ENCODE data around the gene TOM1L1. TPM values are rescaled to one million over a fixed set of nuclear protein-coding genes. Genes with fewer than 3 reads are reported as not detected.

TOM1L1 gene
- total RNA-seq, 2 experiments from 2014 or later: not detected

DNA sequence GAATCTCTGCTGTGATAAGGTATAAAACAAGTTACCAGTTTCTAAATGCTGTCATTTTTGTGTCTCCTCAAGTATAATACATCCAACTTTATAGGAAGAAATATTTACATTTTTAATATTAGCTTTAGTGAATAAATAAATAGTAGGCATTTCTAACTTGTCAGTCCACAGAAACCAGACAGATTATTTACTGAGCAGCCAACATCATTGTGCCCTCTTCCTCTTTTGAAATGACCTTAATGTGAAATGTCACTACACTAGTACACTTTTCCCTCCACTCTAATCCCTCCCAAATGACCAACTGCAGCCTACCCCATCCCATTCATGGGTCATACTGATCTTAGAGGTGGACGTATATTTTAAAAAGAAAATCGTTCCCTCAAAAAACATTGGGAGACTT is 77.1 kb downstream of the TOM1L1 start:
- POLR2A ChIA-PET: no interaction called here
- TF ChIP-seq, protein P1, sequence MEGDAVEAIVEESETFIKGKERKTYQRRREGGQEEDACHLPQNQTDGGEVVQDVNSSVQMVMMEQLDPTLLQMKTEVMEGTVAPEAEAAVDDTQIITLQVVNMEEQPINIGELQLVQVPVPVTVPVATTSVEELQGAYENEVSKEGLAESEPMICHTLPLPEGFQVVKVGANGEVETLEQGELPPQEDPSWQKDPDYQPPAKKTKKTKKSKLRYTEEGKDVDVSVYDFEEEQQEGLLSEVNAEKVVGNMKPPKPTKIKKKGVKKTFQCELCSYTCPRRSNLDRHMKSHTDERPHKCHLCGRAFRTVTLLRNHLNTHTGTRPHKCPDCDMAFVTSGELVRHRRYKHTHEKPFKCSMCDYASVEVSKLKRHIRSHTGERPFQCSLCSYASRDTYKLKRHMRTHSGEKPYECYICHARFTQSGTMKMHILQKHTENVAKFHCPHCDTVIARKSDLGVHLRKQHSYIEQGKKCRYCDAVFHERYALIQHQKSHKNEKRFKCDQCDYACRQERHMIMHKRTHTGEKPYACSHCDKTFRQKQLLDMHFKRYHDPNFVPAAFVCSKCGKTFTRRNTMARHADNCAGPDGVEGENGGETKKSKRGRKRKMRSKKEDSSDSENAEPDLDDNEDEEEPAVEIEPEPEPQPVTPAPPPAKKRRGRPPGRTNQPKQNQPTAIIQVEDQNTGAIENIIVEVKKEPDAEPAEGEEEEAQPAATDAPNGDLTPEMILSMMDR (IDR thresholded peaks at IDR 0.05): no peak
- Mint-ChIP-seq H3K27me3 (no peaks in the 10 kb centered on the region), H3K4me1 (ENCODE audit: low read depth) (no peaks in the 10 kb centered on the region), H3K27ac (no peak overlapping the region), H3K4me3 (no peak overlapping the region), H3K36me3 (ENCODE audit: low read depth) (no peaks in the 10 kb centered on the region), H3K9me3 (no peaks in the 10 kb centered on the region)
- intact Hi-C loops (cut with DNase I, micrococcal nuclease): no loop called here
- ATAC-seq (ENCODE audit: poor library complexity): no peak
- H3K9me3 ChIP-seq (ENCODE audit: control insufficient read depth in 1 of 2, insufficient read depth in 1 of 2, low read length in 2 of 2): no peaks in the 10 kb centered on the region
- no peaks in the 10 kb centered on the region for H3K4me1 ChIP-seq (ENCODE audit: insufficient read depth, low read length)
- H3K27ac ChIP-seq (ENCODE audit: low read depth in 1 of 2, low read length in 2 of 2): no peak overlapping the region
- no peak overlapping the region for H3K4me3 ChIP-seq (ENCODE audit: low read length)
- no peaks in the 10 kb centered on the region for H3K36me3 ChIP-seq (ENCODE audit: insufficient read depth, low read length)
- no peak for DNase-seq
- H3K27me3 ChIP-seq (ENCODE audit: control insufficient read depth in 1 of 2, insufficient read depth in 2 of 2, low read length in 2 of 2): no peaks in the 10 kb centered on the region
- CTCF ChIA-PET: no interaction called here

DNA sequence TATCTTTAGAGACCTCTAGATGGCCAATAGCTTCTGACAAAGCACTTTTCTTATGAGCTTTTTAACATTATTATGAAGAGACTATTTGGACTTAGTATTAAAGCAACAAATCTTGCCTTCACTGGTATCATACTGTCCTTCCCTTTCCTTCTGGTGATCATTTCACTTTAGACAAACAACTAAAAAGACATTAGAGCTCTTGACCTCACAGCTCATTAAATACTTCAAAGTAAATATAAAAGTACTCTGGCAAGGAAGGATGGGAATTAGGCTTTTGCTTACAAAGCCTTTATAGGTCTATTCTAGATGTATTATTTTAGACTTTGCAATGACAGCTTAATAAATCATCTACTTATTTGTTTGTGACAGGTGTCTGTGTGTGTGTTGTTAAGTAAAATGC is 79.0 kb downstream of the TOM1L1 start:
- H3K4me3 Mint-ChIP-seq: no peak overlapping the region
- Histone ChIP-seq H3K36me3 (ENCODE audit: insufficient read depth, low read length) (no peaks in the 10 kb centered on the region), H3K9me3 (ENCODE audit: control insufficient read depth in 1 of 2, insufficient read depth in 1 of 2, low read length in 2 of 2) (no peaks in the 10 kb centered on the region), H3K4me3 (ENCODE audit: low read length) (no peak overlapping the region), H3K4me1 (ENCODE audit: insufficient read depth, low read length) (no peaks in the 10 kb centered on the region), H3K27ac (ENCODE audit: low read depth in 1 of 2, low read length in 2 of 2) (no peak overlapping the region), H3K27me3 (ENCODE audit: control insufficient read depth in 1 of 2, insufficient read depth in 2 of 2, low read length in 2 of 2) (no peaks in the 10 kb centered on the region)
- H3K27me3 Mint-ChIP-seq: no peaks in the 10 kb centered on the region
- TF ChIP-seq, protein P1 (IDR thresholded peaks at IDR 0.05): no peak
- no peaks in the 10 kb centered on the region for H3K36me3 Mint-ChIP-seq (ENCODE audit: low read depth)
- CTCF ChIA-PET: interaction anchor here (1.3 kb wide), 1 partner anchor 14 kb away, joined by 3 read pairs; no protein-coding TSS in a partner anchor
- DNase-seq (no peak), ATAC-seq (ENCODE audit: poor library complexity) (no peak)
- intact Hi-C loops (cut with DNase I, micrococcal nuclease): no loop called here
- H3K4me1 Mint-ChIP-seq (ENCODE audit: low read depth): no peaks in the 10 kb centered on the region
- H3K27ac Mint-ChIP-seq: no peak overlapping the region
- no peaks in the 10 kb centered on the region for H3K9me3 Mint-ChIP-seq
- POLR2A ChIA-PET: no interaction called here

DNA sequence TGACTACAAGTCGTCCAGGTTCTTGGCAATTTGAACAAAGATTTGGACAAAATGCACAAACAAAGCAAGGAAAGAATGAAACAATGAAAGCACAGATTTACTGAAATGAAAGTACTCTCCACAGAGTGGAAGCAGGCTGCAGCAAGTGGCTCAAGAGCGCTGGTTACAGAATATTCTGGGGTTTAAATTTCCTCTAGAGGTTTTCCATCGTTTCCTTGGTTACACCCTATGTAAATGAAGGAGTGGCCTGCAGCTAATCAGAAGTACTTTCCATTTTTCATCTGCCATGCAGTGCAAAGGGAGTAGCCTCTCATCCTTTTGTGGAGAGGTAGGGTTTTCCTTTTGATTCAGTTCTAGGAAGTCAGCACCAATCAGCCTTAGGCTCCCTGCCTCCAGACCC is 79.7 kb downstream of the TOM1L1 start:
- Mint-ChIP-seq H3K27me3 (no peaks in the 10 kb centered on the region), H3K27ac (no peak overlapping the region), H3K36me3 (ENCODE audit: low read depth) (peaks cover under 1% of the 10 kb centered on the region), H3K4me3 (no peak overlapping the region), H3K9me3 (no peaks in the 10 kb centered on the region), H3K4me1 (ENCODE audit: low read depth) (no peaks in the 10 kb centered on the region)
- Histone ChIP-seq H3K27ac (ENCODE audit: low read depth in 1 of 2, low read length in 2 of 2) (no peak overlapping the region), H3K36me3 (ENCODE audit: insufficient read depth, low read length) (no peaks in the 10 kb centered on the region), H3K27me3 (ENCODE audit: control insufficient read depth in 1 of 2, insufficient read depth in 2 of 2, low read length in 2 of 2) (no peaks in the 10 kb centered on the region), H3K4me3 (ENCODE audit: low read length) (no peak overlapping the region), H3K9me3 (ENCODE audit: control insufficient read depth in 1 of 2, insufficient read depth in 1 of 2, low read length in 2 of 2) (no peaks in the 10 kb centered on the region), H3K4me1 (ENCODE audit: insufficient read depth, low read length) (no peaks in the 10 kb centered on the region)
- DNase-seq (no peak), ATAC-seq (ENCODE audit: poor library complexity) (no peak)
- TF ChIP-seq, protein P1 (IDR thresholded peaks at IDR 0.05): no peak
- ChIA-PET CTCF (interaction anchor here (1.3 kb wide), 1 partner anchor 13 kb away, joined by 3 read pairs; no protein-coding TSS in a partner anchor), POLR2A (no interaction called here)
- intact Hi-C loops (cut with DNase I, micrococcal nuclease): no loop called here
